H9 (cell line): ENCODE measurements around the gene CKM. TPM values are rescaled to one million over a fixed set of nuclear protein-coding genes. Genes with fewer than 3 reads are reported as not detected.
A peak's percentile ranks its signal among the peaks of the same experiment; 100 is the strongest.

Experiments used
- DNase-seq: peaks from one replicate; pipeline ENCODE4 v3.0.0-alpha.2; 2017
- H2AFZ ChIP-seq: one replicate; pipeline ENCODE4 v1.6.1; 2013; ENCODE audit warnings: mild to moderate bottlenecking, low read length, control low read depth, moderate library complexity
- H2AK5ac ChIP-seq: 2 replicates; pipeline ENCODE4 v1.6.1; 2013; ENCODE audit warnings: low read length, control low read depth, mixed read lengths; ENCODE audit not compliant: insufficient read length
- H2BK120ac ChIP-seq: one replicate; pipeline ENCODE4 v1.6.1; 2013; ENCODE audit warnings: low read depth, mild to moderate bottlenecking, low read length, control low read depth, inconsistent platforms; ENCODE audit not compliant: poor library complexity, severe bottlenecking
- H2BK12ac ChIP-seq: 2 replicates; pipeline ENCODE4 v1.6.1; 2013; ENCODE audit warnings: low read length, control low read depth, mixed read lengths, low read depth; ENCODE audit not compliant: insufficient read length
- H2BK15ac ChIP-seq: 2 replicates; pipeline ENCODE4 v1.6.1; 2013; ENCODE audit warnings: low read depth, low read length, control low read depth
- H2BK20ac ChIP-seq: one replicate; pipeline ENCODE4 v1.6.1; 2013; ENCODE audit warnings: low read depth, mild to moderate bottlenecking, low read length, control low read depth, inconsistent platforms; ENCODE audit not compliant: poor library complexity, severe bottlenecking
- H2BK5ac ChIP-seq: 2 replicates; pipeline ENCODE4 v1.6.1; 2013; ENCODE audit warnings: low read length, control low read depth, mixed read lengths; ENCODE audit not compliant: insufficient read length
- H3K14ac ChIP-seq: 2 replicates; pipeline ENCODE4 v1.6.1; 2013; ENCODE audit warnings: low read length, control low read depth; ENCODE audit not compliant: insufficient read depth
- H3K18ac ChIP-seq: 2 replicates; pipeline ENCODE4 v1.6.1; 2013; ENCODE audit warnings: low read depth, mild to moderate bottlenecking, mixed read lengths, low read length, control low read depth; ENCODE audit not compliant: insufficient read length
- H3K23ac ChIP-seq: 2 replicates; pipeline ENCODE4 v1.6.1; 2013; ENCODE audit warnings: low read length, control low read depth, mixed read lengths, low read depth; ENCODE audit not compliant: insufficient read length
- H3K23me2 ChIP-seq: 2 replicates; pipeline ENCODE4 v1.6.1; 2013; ENCODE audit warnings: low read depth, mild to moderate bottlenecking, mixed read lengths, low read length, control low read depth; ENCODE audit not compliant: insufficient read length, poor library complexity, severe bottlenecking
- H3K27ac ChIP-seq: 2 replicates; pipeline ENCODE4 v1.5.1; 2013; ENCODE audit warnings: low read length, control low read depth, mixed read lengths, low read depth; ENCODE audit not compliant: insufficient read length
- H3K27me3 ChIP-seq: 2 replicates; pipeline ENCODE4 v1.6.1; 2013; ENCODE audit warnings: low read length, control low read depth, inconsistent platforms; ENCODE audit not compliant: insufficient read depth
- H3K4ac ChIP-seq: 2 replicates; pipeline ENCODE4 v1.6.1; 2013; ENCODE audit warnings: low read depth, mild to moderate bottlenecking, control low read depth, inconsistent platforms, low read length, moderate library complexity
- H3K4me1 ChIP-seq: 2 replicates; pipeline ENCODE4 v1.6.1; 2013; ENCODE audit warnings: low read length, control low read depth, inconsistent platforms; ENCODE audit not compliant: insufficient read depth
- H3K4me2 ChIP-seq: 2 replicates; pipeline ENCODE4 v1.6.1; 2013; ENCODE audit warnings: low read length, control low read depth, mixed read lengths; ENCODE audit not compliant: insufficient read length, insufficient read depth
- H3K56ac ChIP-seq: 2 replicates; pipeline ENCODE4 v1.6.1; 2013; ENCODE audit warnings: low read depth, mild to moderate bottlenecking, mixed read lengths, low read length, control low read depth; ENCODE audit not compliant: insufficient read length
- H3K79me1 ChIP-seq: 2 replicates; pipeline ENCODE4 v1.6.1; 2013; ENCODE audit warnings: low read depth, mild to moderate bottlenecking, moderate library complexity, low read length, control low read depth, inconsistent platforms; ENCODE audit not compliant: insufficient read depth, poor library complexity, severe bottlenecking
- H3K79me2 ChIP-seq: 2 replicates; pipeline ENCODE4 v1.6.1; 2013; ENCODE audit warnings: low read length, control low read depth, inconsistent platforms; ENCODE audit not compliant: insufficient read depth
- H3K9ac ChIP-seq: 2 replicates; pipeline ENCODE4 v1.6.1; 2013; ENCODE audit warnings: low read length, control low read depth, mixed read lengths; ENCODE audit not compliant: insufficient read length; ENCODE audit errors: extremely low read depth
- H3K9me3 ChIP-seq: one replicate; pipeline ENCODE4 v1.6.1; 2013; ENCODE audit warnings: low read depth, low read length, inconsistent platforms; ENCODE audit not compliant: control insufficient read depth
- H3T11ph ChIP-seq: one replicate; pipeline ENCODE4 v1.6.1; 2013; ENCODE audit warnings: mild to moderate bottlenecking, low read length, control low read depth, inconsistent platforms
- H4K20me1 ChIP-seq: one replicate; pipeline ENCODE4 v1.6.1; 2013; ENCODE audit not compliant: control insufficient read depth, insufficient read length, insufficient read depth
- H4K5ac ChIP-seq: 2 replicates; pipeline ENCODE4 v1.6.1; 2013; ENCODE audit warnings: low read depth, mild to moderate bottlenecking, mixed read lengths, low read length, control low read depth; ENCODE audit not compliant: insufficient read length
- H4K8ac ChIP-seq: replicated peaks from 2 replicates; pipeline ENCODE4 v1.6.1; 2013; ENCODE audit warnings: low read length, control low read depth, mixed read lengths, low read depth; ENCODE audit not compliant: insufficient read length
- H4K91ac ChIP-seq: 2 replicates; pipeline ENCODE4 v1.6.1; 2013; ENCODE audit warnings: low read depth, mild to moderate bottlenecking, moderate library complexity, mixed read lengths, low read length, control low read depth; ENCODE audit not compliant: insufficient read length
- H3K27ac Mint-ChIP-seq, 3 experiments: 2 replicates in 2 of 3; 3 replicates in 1 of 3; pipeline ENCODE4 v1.8.0; 2020 to 2021; ENCODE audit warnings: mixed read lengths in 3 of 3, mild to moderate bottlenecking in 1 of 3, moderate library complexity in 1 of 3
- H3K27me3 Mint-ChIP-seq: 2 replicates; pipeline ENCODE4 v1.8.0; 2021; ENCODE audit warnings: low read depth, mild to moderate bottlenecking, moderate library complexity, mixed read lengths
- H3K36me3 Mint-ChIP-seq, 3 experiments: 2 replicates in 2 of 3; 3 replicates in 1 of 3; pipeline ENCODE4 v1.8.0; 2020 to 2021; ENCODE audit warnings: low read depth in 3 of 3, mixed read lengths in 3 of 3; ENCODE audit not compliant: insufficient read depth in 1 of 3
- H3K4me1 Mint-ChIP-seq, 2 experiments: 2 replicates each; pipeline ENCODE4 v1.8.0; 2020; ENCODE audit warnings: mixed read lengths in 2 of 2
- H3K4me3 Mint-ChIP-seq, 2 experiments: 2 replicates in 1 of 2; 3 replicates in 1 of 2; pipeline ENCODE4 v1.8.0; 2020 to 2021; ENCODE audit warnings: mild to moderate bottlenecking in 2 of 2, mixed read lengths in 2 of 2, moderate library complexity in 1 of 2
- H3K9me3 Mint-ChIP-seq, 2 experiments: 2 replicates in 1 of 2; 3 replicates in 1 of 2; pipeline ENCODE4 v1.8.0; 2020; ENCODE audit warnings: mild to moderate bottlenecking in 2 of 2, mixed read lengths in 2 of 2, moderate library complexity in 1 of 2
- CTCF ChIP-seq: fragments of 200-600 bp; sonication (generic); conservative IDR thresholded peaks from 3 replicates; pipeline ENCODE4 v1.8.0; 2021; ENCODE audit warnings: antibody characterized with exemption, mild to moderate bottlenecking
- WGBS: extraction: QIAGEN DNeasy Blood & Tissue Kit; methylation state at CpG from one replicate; pipeline ENCODE4 v1.1.7; 2013; ENCODE audit warnings: missing lambda C conversion rate, low lambda C conversion rate, mixed read lengths; ENCODE audit not compliant: insufficient read length; ENCODE audit errors: extremely low coverage; 5-methylcytosine and 5-hydroxymethylcytosine counted together
- total RNA-seq: library from RNA; stranded (reverse); gene quantifications from 2 replicates; pipeline ENCODE4 v1.2.1, GENCODE V29; 2021

CKM gene
- total RNA-seq, 1 experiment from 2014 or later, result not detected

GRCh38 chr19:45283443-45284033 lies 39.1 kb downstream of the CKM start:
- DNase-seq, result no peak
- H2BK12ac ChIP-seq, result no peak overlapping the region
- no peaks in the 10 kb centered on the region for H3K79me1 ChIP-seq
- H3K27me3 ChIP-seq, result no peaks in the 10 kb centered on the region
- Mint-ChIP-seq H3K27me3 (no peaks in the 10 kb centered on the region), H3K4me1 (no peaks in the 10 kb centered on the region), H3K36me3 (peaks cover 17 to 51% (median 46%) of the 10 kb centered on the region in 3 experiments), H3K27ac (peak overlapping the region in 1 of 3 experiments; percentile 12; a peak in 1 of 7 replicates), H3K9me3 (no peaks in the 10 kb centered on the region), H3K4me3 (no peak overlapping the region)
- H2BK5ac ChIP-seq, result no peak overlapping the region
- no peak overlapping the region for H3K14ac ChIP-seq
- H3K23me2 ChIP-seq, result no peaks in the 10 kb centered on the region
- no peak overlapping the region for H3K23ac ChIP-seq
- no peak overlapping the region for H4K8ac ChIP-seq
- no peak overlapping the region for H2AFZ ChIP-seq
- no peak overlapping the region for H3K56ac ChIP-seq
- H3K9ac ChIP-seq, result no peak overlapping the region
- no peak overlapping the region for H3K27ac ChIP-seq
- H4K20me1 ChIP-seq, result no peaks in the 10 kb centered on the region
- no peak overlapping the region for H2AK5ac ChIP-seq
- no peak for TF ChIP-seq CTCF
- no peak overlapping the region for H2BK120ac ChIP-seq
- H3K9me3 ChIP-seq, result no peaks in the 10 kb centered on the region
- no peaks in the 10 kb centered on the region for H3K4me1 ChIP-seq
- no peak overlapping the region for H4K91ac ChIP-seq
- no peak overlapping the region for H3K4ac ChIP-seq
- WGBS, result no CpG with 5 or more reads among the region's 7 CpGs
- no peak overlapping the region for H2BK15ac ChIP-seq
- H3K18ac ChIP-seq, result no peak overlapping the region
- H3T11ph ChIP-seq, result no peak overlapping the region
- no peak overlapping the region for H4K5ac ChIP-seq
- no peak overlapping the region for H3K4me2 ChIP-seq
- no peaks in the 10 kb centered on the region for H3K79me2 ChIP-seq
- H2BK20ac ChIP-seq, result no peak overlapping the region
